Measurements from ENCODE around the gene GCNA. TPM values are rescaled to one million over a fixed set of nuclear protein-coding genes. Genes with fewer than 3 reads are reported as not detected.

Gene GCNA
- polyA plus RNA-seq, 1 of the 3 experiments (the other 2 are of a cell fraction): 1.8 TPM

- TF ChIP-seq GATA2 (CRISPR knock-in tag; IDR thresholded peaks at IDR 0.05) (no peak), CHD2 (IDR thresholded peaks at IDR 0.05; ENCODE audit: low read length, partially characterized antibody) (no peak), EZH2phosphoT487 (IDR thresholded peaks at IDR 0.05; ENCODE audit: borderline replicate concordance, low read depth) (no peak), RFX5 (IDR thresholded peaks at IDR 0.05; ENCODE audit: low read length) (no peak), NFIC (IDR thresholded peaks at IDR 0.05; ENCODE audit: borderline replicate concordance) (no peak), POLR2AphosphoS5 (IDR thresholded peaks at IDR 0.05; ENCODE audit: low read depth, low read length) (no peak), GABPA (IDR thresholded peaks at IDR 0.05; ENCODE audit: low read depth) (no peak), RCOR1 (IDR thresholded peaks at IDR 0.05; ENCODE audit: low read length) (no peak), FOXM1 (IDR thresholded peaks at IDR 0.05; ENCODE audit: low read depth) (no peak), PBX3 (IDR thresholded peaks at IDR 0.05) (no peak), RAD21 (IDR thresholded peaks at IDR 0.05; ENCODE audit: low read length) (no peak), IRF3 (IDR thresholded peaks at IDR 0.05; ENCODE audit: low read depth, low read length) (no peak), SMC3 (IDR thresholded peaks at IDR 0.05; ENCODE audit: low read depth, low read length) (no peak), FOSL2 (IDR thresholded peaks at IDR 0.05; ENCODE audit: borderline replicate concordance, low read depth) (no peak)
- TF ChIP-seq, protein P1, sequence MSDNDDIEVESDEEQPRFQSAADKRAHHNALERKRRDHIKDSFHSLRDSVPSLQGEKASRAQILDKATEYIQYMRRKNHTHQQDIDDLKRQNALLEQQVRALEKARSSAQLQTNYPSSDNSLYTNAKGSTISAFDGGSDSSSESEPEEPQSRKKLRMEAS (IDR thresholded peaks at IDR 0.05; ENCODE audit: low read depth): no peak
- TF ChIP-seq, protein P2, sequence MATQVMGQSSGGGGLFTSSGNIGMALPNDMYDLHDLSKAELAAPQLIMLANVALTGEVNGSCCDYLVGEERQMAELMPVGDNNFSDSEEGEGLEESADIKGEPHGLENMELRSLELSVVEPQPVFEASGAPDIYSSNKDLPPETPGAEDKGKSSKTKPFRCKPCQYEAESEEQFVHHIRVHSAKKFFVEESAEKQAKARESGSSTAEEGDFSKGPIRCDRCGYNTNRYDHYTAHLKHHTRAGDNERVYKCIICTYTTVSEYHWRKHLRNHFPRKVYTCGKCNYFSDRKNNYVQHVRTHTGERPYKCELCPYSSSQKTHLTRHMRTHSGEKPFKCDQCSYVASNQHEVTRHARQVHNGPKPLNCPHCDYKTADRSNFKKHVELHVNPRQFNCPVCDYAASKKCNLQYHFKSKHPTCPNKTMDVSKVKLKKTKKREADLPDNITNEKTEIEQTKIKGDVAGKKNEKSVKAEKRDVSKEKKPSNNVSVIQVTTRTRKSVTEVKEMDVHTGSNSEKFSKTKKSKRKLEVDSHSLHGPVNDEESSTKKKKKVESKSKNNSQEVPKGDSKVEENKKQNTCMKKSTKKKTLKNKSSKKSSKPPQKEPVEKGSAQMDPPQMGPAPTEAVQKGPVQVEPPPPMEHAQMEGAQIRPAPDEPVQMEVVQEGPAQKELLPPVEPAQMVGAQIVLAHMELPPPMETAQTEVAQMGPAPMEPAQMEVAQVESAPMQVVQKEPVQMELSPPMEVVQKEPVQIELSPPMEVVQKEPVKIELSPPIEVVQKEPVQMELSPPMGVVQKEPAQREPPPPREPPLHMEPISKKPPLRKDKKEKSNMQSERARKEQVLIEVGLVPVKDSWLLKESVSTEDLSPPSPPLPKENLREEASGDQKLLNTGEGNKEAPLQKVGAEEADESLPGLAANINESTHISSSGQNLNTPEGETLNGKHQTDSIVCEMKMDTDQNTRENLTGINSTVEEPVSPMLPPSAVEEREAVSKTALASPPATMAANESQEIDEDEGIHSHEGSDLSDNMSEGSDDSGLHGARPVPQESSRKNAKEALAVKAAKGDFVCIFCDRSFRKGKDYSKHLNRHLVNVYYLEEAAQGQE (IDR thresholded peaks at IDR 0.05; ENCODE audit: low read depth, low read length): no peak
- no peaks in the 10 kb centered on the region for H4K20me1 ChIP-seq (ENCODE audit: insufficient read depth)
- WGBS (ENCODE audit: low lambda C conversion rate): 49% methylated on average over 4 of the region's 4 CpGs
- no peaks in the 10 kb centered on the region for H3F3A ChIP-seq (replicated peaks; ENCODE audit: insufficient read depth)
- ChIA-PET CTCF (no interaction called here), POLR2A (no interaction called here)
- H3K27ac ChIP-seq (ENCODE audit: low read depth in 2 of 2, low read length in 1 of 2): no peak overlapping the region
- H2AFZ ChIP-seq (ENCODE audit: low read depth): no peak overlapping the region
- H3K27me3 ChIP-seq (ENCODE audit: insufficient read depth): peaks cover 10% of the 10 kb centered on the region; the same call in 1 of the 2 replicates
- H3K9me3 ChIP-seq: no peaks in the 10 kb centered on the region
- DNase-seq: no peak
- no peaks in the 10 kb centered on the region for H3K4me1 ChIP-seq (ENCODE audit: control insufficient read depth in 1 of 2, insufficient read depth in 2 of 2, low read depth in 1 of 2, low read length in 1 of 2)
- H3K9ac ChIP-seq: no peak overlapping the region
- H3K4me3 ChIP-seq (ENCODE audit: low read depth in 2 of 2, low read length in 1 of 2): no peak overlapping the region
- H3K79me2 ChIP-seq (ENCODE audit: insufficient read depth): no peaks in the 10 kb centered on the region
- H3K9me2 ChIP-seq: no peaks in the 10 kb centered on the region
- no peaks in the 10 kb centered on the region for H3K36me3 ChIP-seq (replicated peaks in 1 of 2; ENCODE audit: control insufficient read depth in 1 of 2, insufficient read depth in 2 of 2, low read length in 1 of 2)
- H3K4me2 ChIP-seq: no peak overlapping the region
Measured at GRCh38 chrX:71615056-71615455, 36.8 kb downstream of the GCNA start.
